Measurements from ENCODE around the gene NUP188.

GRCh38 chr9:129006328-129007034 is 59.0 kb downstream of the NUP188 start:
- TF ChIP-seq SP1 (IDR thresholded peaks at IDR 0.05) (no peak), TAF1 (conservative IDR thresholded peaks at IDR 0.05) (no peak), CTCF (IDR thresholded peaks at IDR 0.05; ENCODE audit: low read depth, low read length, missing input control) (peak; percentile 75), ATF3 (IDR thresholded peaks at IDR 0.05) (no peak), ZBTB33 (IDR thresholded peaks at IDR 0.05) (no peak), RAD21 (IDR thresholded peaks at IDR 0.05) (peak; percentile 67 to 78)

All from liver (tissue), 3 donors.